Neural progenitor cell (in vitro differentiated cells): ENCODE measurements around the gene CIB4. TPM values are rescaled to one million over a fixed set of nuclear protein-coding genes. Genes with fewer than 3 reads are reported as not detected.
A peak's percentile ranks its signal among the peaks of the same experiment; 100 is the strongest.

ENCODE experiments used
- DNase-seq: peaks from one replicate; pipeline ENCODE4 v3.0.0-alpha.2; 2016; ENCODE audit warnings: low spot score
- H2AFZ ChIP-seq: fragments of 200-600 bp; sonication (generic); replicated peaks from 2 replicates; pipeline ENCODE4 v1.6.1; 2016; ENCODE audit warnings: antibody characterized with exemption
- H3F3A ChIP-seq: fragments of 200-600 bp; sonication (generic); 2 replicates; pipeline ENCODE4 v1.6.1; 2016; ENCODE audit warnings: antibody characterized with exemption, low read depth
- H3K27ac ChIP-seq: fragments of 200-600 bp; sonication (generic); 2 replicates; pipeline ENCODE4 v1.5.1; 2016; ENCODE audit warnings: mild to moderate bottlenecking
- H3K27me3 ChIP-seq: fragments of 200-600 bp; sonication (generic); 2 replicates; pipeline ENCODE4 v1.6.1; 2016; ENCODE audit warnings: mild to moderate bottlenecking, moderate library complexity
- H3K36me3 ChIP-seq: fragments of 200-600 bp; sonication (generic); 2 replicates; pipeline ENCODE4 v1.5.1; 2016
- H3K4me1 ChIP-seq: fragments of 200-600 bp; sonication (generic); 2 replicates; pipeline ENCODE4 v1.6.1; 2016; ENCODE audit warnings: mixed run types
- H3K4me2 ChIP-seq: fragments of 200-600 bp; sonication (generic); 2 replicates; pipeline ENCODE4 v1.6.1; 2016
- H3K4me3 ChIP-seq: fragments of 200-600 bp; sonication (generic); 2 replicates; pipeline ENCODE4 v1.5.1; 2016
- H3K79me2 ChIP-seq: fragments of 200-600 bp; sonication (generic); 2 replicates; pipeline ENCODE4 v1.6.1; 2016; ENCODE audit warnings: low read depth
- H3K9ac ChIP-seq: fragments of 200-600 bp; sonication (generic); 2 replicates; pipeline ENCODE4 v1.6.1; 2016
- H3K9me3 ChIP-seq: fragments of 200-600 bp; sonication (generic); 2 replicates; pipeline ENCODE4 v1.5.1; 2016; ENCODE audit warnings: low read depth
- H4K20me1 ChIP-seq: fragments of 200-600 bp; sonication (generic); 2 replicates; pipeline ENCODE4 v1.6.1; 2016; ENCODE audit warnings: low read depth
- H3K27ac Mint-ChIP-seq: 3 replicates; pipeline ENCODE4 v1.8.0; 2021; ENCODE audit warnings: mixed read lengths
- H3K27me3 Mint-ChIP-seq: 2 replicates; pipeline ENCODE4 v1.8.0; 2022; ENCODE audit warnings: low read depth, mild to moderate bottlenecking, inconsistent platforms, moderate library complexity, mixed read lengths; ENCODE audit not compliant: insufficient read depth
- H3K36me3 Mint-ChIP-seq: 3 replicates; pipeline ENCODE4 v1.8.0; 2021; ENCODE audit warnings: mixed read lengths
- H3K4me1 Mint-ChIP-seq: 3 replicates; pipeline ENCODE4 v1.8.0; 2021; ENCODE audit warnings: mixed read lengths
- H3K4me3 Mint-ChIP-seq: 3 replicates; pipeline ENCODE4 v1.8.0; 2021; ENCODE audit warnings: mild to moderate bottlenecking, moderate library complexity, mixed read lengths
- H3K9me3 Mint-ChIP-seq: 3 replicates; pipeline ENCODE4 v1.8.0; 2020; ENCODE audit warnings: mixed read lengths
- CTCF ChIP-seq: fragments of 200-600 bp; sonication (generic); IDR thresholded peaks from 2 replicates; pipeline ENCODE4 v1.5.1; 2017; ENCODE audit warnings: antibody characterized with exemption, mild to moderate bottlenecking
- EZH2 ChIP-seq: fragments of 200-600 bp; sonication (generic); IDR thresholded peaks from 2 replicates; pipeline ENCODE4 v1.6.1; 2017; ENCODE audit warnings: antibody characterized with exemption, mild to moderate bottlenecking, moderate library complexity
- EZH2phosphoT487 ChIP-seq: fragments of 200-600 bp; sonication (generic); IDR thresholded peaks from 2 replicates; pipeline ENCODE4 v1.6.1; 2017; ENCODE audit warnings: antibody characterized with exemption
- total RNA-seq: library from RNA; depleted of rRNA; stranded (reverse); fragments of >200 nt; gene quantifications from 2 replicates; pipeline ENCODE4 v1.2.3, GENCODE V29; 2015; ENCODE audit warnings: low replicate concordance

Gene CIB4
- total RNA-seq, 1 donor from 2014 or later, result not detected

- H3K4me1 Mint-ChIP-seq, result peaks cover 35% of the 10 kb centered on the region
- TF ChIP-seq CTCF (no peak), EZH2 (no peak), EZH2phosphoT487 (no peak)
- H3K4me1 ChIP-seq, result peaks cover 25% of the 10 kb centered on the region
- H3K27me3 ChIP-seq, result no peaks in the 10 kb centered on the region
- H3K36me3 Mint-ChIP-seq, result no peaks in the 10 kb centered on the region
- H3K27ac Mint-ChIP-seq, result no peak overlapping the region
- H3K4me3 ChIP-seq, result no peak overlapping the region
- H3K79me2 ChIP-seq, result no peaks in the 10 kb centered on the region
- H3K27me3 Mint-ChIP-seq, result peaks cover 7% of the 10 kb centered on the region
- no peak overlapping the region for H3K4me3 Mint-ChIP-seq
- no peaks in the 10 kb centered on the region for H3K9me3 Mint-ChIP-seq
- no peak overlapping the region for H3K9ac ChIP-seq
- H4K20me1 ChIP-seq, result no peaks in the 10 kb centered on the region
- no peak overlapping the region for H2AFZ ChIP-seq
- H3K9me3 ChIP-seq, result no peaks in the 10 kb centered on the region
- H3F3A ChIP-seq, result no peaks in the 10 kb centered on the region
- H3K36me3 ChIP-seq, result no peaks in the 10 kb centered on the region
- DNase-seq, result no peak
- H3K27ac ChIP-seq, result no peak overlapping the region
- H3K4me2 ChIP-seq, result no peak overlapping the region
Measured at GRCh38 chr2:26537826-26538475, 103.2 kb downstream of the CIB4 start.

- H3K4me3 Mint-ChIP-seq, result no peak overlapping the region
- TF ChIP-seq EZH2, result no peak
- no peak for TF ChIP-seq EZH2phosphoT487
- TF ChIP-seq CTCF, result no peak
- Histone ChIP-seq H3K27me3 (no peaks in the 10 kb centered on the region), H2AFZ (no peak overlapping the region), H4K20me1 (no peaks in the 10 kb centered on the region), H3K9me3 (no peaks in the 10 kb centered on the region), H3F3A (no peaks in the 10 kb centered on the region), H3K4me3 (no peak overlapping the region), H3K4me1 (peaks cover 29% of the 10 kb centered on the region), H3K9ac (no peak overlapping the region), H3K4me2 (no peak overlapping the region), H3K79me2 (no peaks in the 10 kb centered on the region), H3K36me3 (no peaks in the 10 kb centered on the region), H3K27ac (no peak overlapping the region)
- H3K9me3 Mint-ChIP-seq, result no peaks in the 10 kb centered on the region
- no peak for DNase-seq
- no peaks in the 10 kb centered on the region for H3K36me3 Mint-ChIP-seq
- H3K27ac Mint-ChIP-seq, result no peak overlapping the region
- peaks cover 6% of the 10 kb centered on the region for H3K27me3 Mint-ChIP-seq
- peaks cover 34% of the 10 kb centered on the region for H3K4me1 Mint-ChIP-seq
Measured at GRCh38 chr2:26537069-26537825, 103.9 kb downstream of the CIB4 start.

GRCh38 chr2:26536371-26537068, 104.6 kb downstream of the CIB4 start:
- DNase-seq, result no peak
- Histone ChIP-seq H3K9me3 (no peaks in the 10 kb centered on the region), H3K27ac (no peak overlapping the region), H4K20me1 (no peaks in the 10 kb centered on the region), H3K27me3 (no peaks in the 10 kb centered on the region), H3K4me2 (no peak overlapping the region), H2AFZ (no peak overlapping the region), H3K9ac (no peak overlapping the region), H3K36me3 (no peaks in the 10 kb centered on the region), H3K79me2 (no peaks in the 10 kb centered on the region), H3K4me1 (peaks cover 29% of the 10 kb centered on the region), H3K4me3 (no peak overlapping the region), H3F3A (no peaks in the 10 kb centered on the region)
- TF ChIP-seq EZH2phosphoT487 (no peak), EZH2 (no peak), CTCF (no peak)
- Mint-ChIP-seq H3K27ac (peak overlapping the region; percentile 46), H3K9me3 (no peaks in the 10 kb centered on the region), H3K36me3 (no peaks in the 10 kb centered on the region), H3K4me3 (peak overlapping the region; percentile 44), H3K27me3 (peaks cover 11% of the 10 kb centered on the region), H3K4me1 (peaks cover 29% of the 10 kb centered on the region)
